Measurements from ENCODE around the gene RILP. TPM values are rescaled to one million over a fixed set of nuclear protein-coding genes. Genes with fewer than 3 reads are reported as not detected.

RILP gene
- total RNA-seq, 4 donors from 2014 or later, result 17.6 to 59.1 (median 57.3) TPM

GRCh38 chr17:1617620-1618174 is 32.0 kb downstream of the RILP start:
- Histone ChIP-seq H3K27ac (peak overlapping the region in 3 of 4 donors; percentile 2 to 32 (median 30)), H3K4me3 (no peak overlapping the region)
- DNase-seq (ENCODE audit: low spot score in 2 of 2), result peak in 1 of 2 donors; percentile 34

GRCh38 chr17:1616101-1616500 is 33.6 kb downstream of the RILP start:
- Histone ChIP-seq H3K36me3 (peaks cover 0 to 70% (median 0%) of the 10 kb centered on the region in 3 donors), H3K4me1 (peaks cover 0 to 11% (median 3%) of the 10 kb centered on the region in 4 donors), H3K9me3 (no peaks in the 10 kb centered on the region), H3K27ac (no peak overlapping the region), H3K4me3 (no peak overlapping the region), H3K27me3 (no peaks in the 10 kb centered on the region)
- TF ChIP-seq EP300 (IDR thresholded peaks at IDR 0.05) (no peak), POLR2A (IDR thresholded peaks at IDR 0.05) (no peak), CTCF (IDR thresholded peaks at IDR 0.05) (no peak)
- no peak for DNase-seq (ENCODE audit: low spot score in 2 of 2)
- 87 to 88% methylated on average over 13 of the region's 13 CpGs for WGBS, 2 donors

More at GRCh38 chr17:1617620-1618174, 32.0 kb downstream of the RILP start:
- peak in 1 of 2 donors; percentile 31 for TF ChIP-seq EP300 (IDR thresholded peaks at IDR 0.05)
- TF ChIP-seq POLR2A (IDR thresholded peaks at IDR 0.05), result no peak
- TF ChIP-seq CTCF (IDR thresholded peaks at IDR 0.05), result peak in 1 of 5 experiments; percentile 6
- Histone ChIP-seq H3K9me3 (no peaks in the 10 kb centered on the region), H3K36me3 (peaks cover 0 to 72% (median 0%) of the 10 kb centered on the region in 3 donors), H3K4me1 (peaks cover 0 to 11% (median 0%) of the 10 kb centered on the region in 4 donors), H3K27me3 (no peaks in the 10 kb centered on the region)
- WGBS, 2 donors, result 58 to 62% methylated on average over 20 of the region's 20 CpGs

GRCh38 chr17:1612400-1612799 is 37.3 kb downstream of the RILP start:
- Histone ChIP-seq H3K36me3 (peaks cover 0 to 52% (median 0%) of the 10 kb centered on the region in 3 donors), H3K27ac (peak overlapping the region in 3 of 4 donors; percentile 15 to 54 (median 32)), H3K9me3 (no peaks in the 10 kb centered on the region), H3K27me3 (no peaks in the 10 kb centered on the region), H3K4me1 (peaks cover 0 to 23% (median 19%) of the 10 kb centered on the region in 4 donors), H3K4me3 (no peak overlapping the region)
- DNase-seq (ENCODE audit: low spot score in 2 of 2), result no peak
- TF ChIP-seq POLR2A (IDR thresholded peaks at IDR 0.05) (no peak), CTCF (IDR thresholded peaks at IDR 0.05) (no peak), EP300 (IDR thresholded peaks at IDR 0.05) (peak in 1 of 2 donors; percentile 7)
- WGBS, 2 donors, result 66 to 72% methylated on average over 16 of the region's 16 CpGs

GRCh38 chr17:1611715-1612114 is 38.0 kb downstream of the RILP start:
- H3K27ac ChIP-seq, result peak overlapping the region in 3 of 4 donors; percentile 15 to 54 (median 32)

More at GRCh38 chr17:1611715-1612114, 38.0 kb downstream of the RILP start:
- Histone ChIP-seq H3K27me3 (no peaks in the 10 kb centered on the region), H3K9me3 (no peaks in the 10 kb centered on the region), H3K36me3 (peaks cover 0 to 47% (median 0%) of the 10 kb centered on the region in 3 donors), H3K4me3 (no peak overlapping the region), H3K4me1 (peaks cover 0 to 26% (median 22%) of the 10 kb centered on the region in 4 donors)
- no peak for TF ChIP-seq CTCF (IDR thresholded peaks at IDR 0.05)
- TF ChIP-seq EP300 (IDR thresholded peaks at IDR 0.05), result peak in 1 of 2 donors; percentile 70
- no peak for TF ChIP-seq POLR2A (IDR thresholded peaks at IDR 0.05)
- WGBS, 2 donors, result 67 to 71% methylated on average over 10 of the region's 10 CpGs
- DNase-seq (ENCODE audit: low spot score in 2 of 2), result no peak

All from tibial nerve (tissue), 4 donors.